Neural cell (in vitro differentiated cells): ENCODE results near the gene LACRT.

Source experiments
- EP300 ChIP-seq: fragments of 450-650 bp; conservative IDR thresholded peaks from 2 replicates; pipeline ENCODE4 v1.6.1; 2014; ENCODE audit warnings: antibody characterized with exemption, mild to moderate bottlenecking, moderate library complexity; ENCODE audit not compliant: poor library complexity, severe bottlenecking
- EZH2 ChIP-seq: fragments of 200-600, 300-800 bp; shearing (Covaris generic), sonication (generic); IDR thresholded peaks from 2 replicates; pipeline ENCODE4 v1.6.1; 2014; ENCODE audit warnings: antibody characterized with exemption, low read length, borderline replicate concordance, mild to moderate bottlenecking; ENCODE audit not compliant: insufficient read depth, poor library complexity, severe bottlenecking
- MXI1 ChIP-seq: fragments of 450-650 bp; conservative IDR thresholded peaks from 2 replicates; pipeline ENCODE4 v1.6.1; 2014; ENCODE audit warnings: antibody characterized with exemption, mild to moderate bottlenecking; ENCODE audit not compliant: poor library complexity, severe bottlenecking
- POLR2AphosphoS5 ChIP-seq: IDR thresholded peaks from 2 replicates; pipeline ENCODE4 v1.6.1; 2012
- RAD21 ChIP-seq: fragments of 450-650 bp; conservative IDR thresholded peaks from 2 replicates; pipeline ENCODE4 v1.6.1; 2014; ENCODE audit warnings: antibody characterized with exemption, mild to moderate bottlenecking, moderate library complexity
- TF ChIP-seq, protein P1 (sequence below): fragments of 450-650 bp; IDR thresholded peaks from 2 replicates; pipeline ENCODE4 v1.5.1; 2014; ENCODE audit warnings: antibody characterized with exemption, mild to moderate bottlenecking, moderate library complexity; ENCODE audit not compliant: poor library complexity, severe bottlenecking
- TF ChIP-seq, protein P2 (sequence below): IDR thresholded peaks from 2 replicates; pipeline ENCODE4 v1.6.1; 2012; ENCODE audit warnings: borderline replicate concordance

GRCh38 chr12:54622463-54623183 lies 12.1 kb downstream of the LACRT start:
- TF ChIP-seq, protein P1, sequence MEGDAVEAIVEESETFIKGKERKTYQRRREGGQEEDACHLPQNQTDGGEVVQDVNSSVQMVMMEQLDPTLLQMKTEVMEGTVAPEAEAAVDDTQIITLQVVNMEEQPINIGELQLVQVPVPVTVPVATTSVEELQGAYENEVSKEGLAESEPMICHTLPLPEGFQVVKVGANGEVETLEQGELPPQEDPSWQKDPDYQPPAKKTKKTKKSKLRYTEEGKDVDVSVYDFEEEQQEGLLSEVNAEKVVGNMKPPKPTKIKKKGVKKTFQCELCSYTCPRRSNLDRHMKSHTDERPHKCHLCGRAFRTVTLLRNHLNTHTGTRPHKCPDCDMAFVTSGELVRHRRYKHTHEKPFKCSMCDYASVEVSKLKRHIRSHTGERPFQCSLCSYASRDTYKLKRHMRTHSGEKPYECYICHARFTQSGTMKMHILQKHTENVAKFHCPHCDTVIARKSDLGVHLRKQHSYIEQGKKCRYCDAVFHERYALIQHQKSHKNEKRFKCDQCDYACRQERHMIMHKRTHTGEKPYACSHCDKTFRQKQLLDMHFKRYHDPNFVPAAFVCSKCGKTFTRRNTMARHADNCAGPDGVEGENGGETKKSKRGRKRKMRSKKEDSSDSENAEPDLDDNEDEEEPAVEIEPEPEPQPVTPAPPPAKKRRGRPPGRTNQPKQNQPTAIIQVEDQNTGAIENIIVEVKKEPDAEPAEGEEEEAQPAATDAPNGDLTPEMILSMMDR, result peak; percentile 21
- TF ChIP-seq EZH2 (no peak), EP300 (no peak), MXI1 (no peak), RAD21 (no peak), POLR2AphosphoS5 (no peak)
- TF ChIP-seq, protein P2, sequence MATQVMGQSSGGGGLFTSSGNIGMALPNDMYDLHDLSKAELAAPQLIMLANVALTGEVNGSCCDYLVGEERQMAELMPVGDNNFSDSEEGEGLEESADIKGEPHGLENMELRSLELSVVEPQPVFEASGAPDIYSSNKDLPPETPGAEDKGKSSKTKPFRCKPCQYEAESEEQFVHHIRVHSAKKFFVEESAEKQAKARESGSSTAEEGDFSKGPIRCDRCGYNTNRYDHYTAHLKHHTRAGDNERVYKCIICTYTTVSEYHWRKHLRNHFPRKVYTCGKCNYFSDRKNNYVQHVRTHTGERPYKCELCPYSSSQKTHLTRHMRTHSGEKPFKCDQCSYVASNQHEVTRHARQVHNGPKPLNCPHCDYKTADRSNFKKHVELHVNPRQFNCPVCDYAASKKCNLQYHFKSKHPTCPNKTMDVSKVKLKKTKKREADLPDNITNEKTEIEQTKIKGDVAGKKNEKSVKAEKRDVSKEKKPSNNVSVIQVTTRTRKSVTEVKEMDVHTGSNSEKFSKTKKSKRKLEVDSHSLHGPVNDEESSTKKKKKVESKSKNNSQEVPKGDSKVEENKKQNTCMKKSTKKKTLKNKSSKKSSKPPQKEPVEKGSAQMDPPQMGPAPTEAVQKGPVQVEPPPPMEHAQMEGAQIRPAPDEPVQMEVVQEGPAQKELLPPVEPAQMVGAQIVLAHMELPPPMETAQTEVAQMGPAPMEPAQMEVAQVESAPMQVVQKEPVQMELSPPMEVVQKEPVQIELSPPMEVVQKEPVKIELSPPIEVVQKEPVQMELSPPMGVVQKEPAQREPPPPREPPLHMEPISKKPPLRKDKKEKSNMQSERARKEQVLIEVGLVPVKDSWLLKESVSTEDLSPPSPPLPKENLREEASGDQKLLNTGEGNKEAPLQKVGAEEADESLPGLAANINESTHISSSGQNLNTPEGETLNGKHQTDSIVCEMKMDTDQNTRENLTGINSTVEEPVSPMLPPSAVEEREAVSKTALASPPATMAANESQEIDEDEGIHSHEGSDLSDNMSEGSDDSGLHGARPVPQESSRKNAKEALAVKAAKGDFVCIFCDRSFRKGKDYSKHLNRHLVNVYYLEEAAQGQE, result no peak
